Sigmoid colon (tissue), 7 donors: Measurements from ENCODE around the gene PRKRIP1. TPM values are rescaled to one million over a fixed set of nuclear protein-coding genes. Genes with fewer than 3 reads are reported as not detected.

Source experiments
- DNase-seq: peaks from one replicate; pipeline ENCODE4 v3.0.0-alpha.2; 2019
- H3K27ac ChIP-seq, 4 donors: fragments of 200-600 bp; sonication (generic); one replicate each; pipeline ENCODE4 v1.5.1; 2016 to 2019; ENCODE audit warnings: mild to moderate bottlenecking in 1 of 4
- H3K27me3 ChIP-seq, 3 donors: fragments of 200-600 bp; sonication (generic); one replicate each; pipeline ENCODE4 v1.5.1; 2019; ENCODE audit warnings: mild to moderate bottlenecking in 1 of 3
- H3K36me3 ChIP-seq, 4 donors: fragments of 200-600 bp; sonication (generic); one replicate each; pipeline ENCODE4 v1.5.1; 2016 to 2019
- H3K4me1 ChIP-seq, 4 donors: fragments of 200-600 bp; sonication (generic); one replicate each; pipeline ENCODE4 v1.5.1; 2017 to 2019
- H3K4me3 ChIP-seq, 4 donors: fragments of 200-600 bp; sonication (generic); one replicate each; pipeline ENCODE4 v1.5.1; 2017 to 2019; ENCODE audit warnings: mild to moderate bottlenecking in 2 of 4, moderate library complexity in 1 of 4
- H3K9me3 ChIP-seq, 4 donors: fragments of 200-600 bp in 3 of 4; sonication (generic) in 3 of 4; one replicate each; pipeline versions ENCODE4 v1.5.1 to v1.6.1; 2013 to 2019
- CTCF ChIP-seq, 4 experiments: fragments of 450-650 bp in 3 of 4; fragments of 200-600 bp in 1 of 4; IDR thresholded peaks; one replicate each; pipeline ENCODE4 v1.5.1; 2016 to 2019; ENCODE audit warnings: antibody characterized with exemption in 4 of 4, mild to moderate bottlenecking in 3 of 4, moderate library complexity in 2 of 4
- EP300 ChIP-seq, 4 donors: sonication (generic); formaldehyde crosslinking; IDR thresholded peaks; one replicate each; pipeline ENCODE4 v1.6.1; 2017; ENCODE audit warnings: antibody characterized with exemption in 4 of 4
- POLR2A ChIP-seq, 2 donors: fragments of 450-650 bp; IDR thresholded peaks; one replicate each; pipeline ENCODE4 v1.6.1; 2016; ENCODE audit warnings: antibody characterized with exemption in 2 of 2, mild to moderate bottlenecking in 2 of 2, moderate library complexity in 2 of 2
- POLR2AphosphoS5 ChIP-seq, 4 donors: sonication (generic); formaldehyde crosslinking; IDR thresholded peaks; one replicate each; pipeline ENCODE4 v1.6.1; 2017; ENCODE audit warnings: antibody characterized with exemption in 4 of 4
- WGBS, 2 donors: extraction: QIAGEN DNeasy Blood & Tissue Kit; methylation state at CpG; one replicate each; pipeline ENCODE4 v1.1.7; 2013; 5-methylcytosine and 5-hydroxymethylcytosine counted together
- intact Hi-C: fragments of 100-400 bp; cut with DNase I; formaldehyde crosslinking; loops from one replicate; pipeline ENCODE4 v1.15.1; 2023
- polyA plus RNA-seq, 3 donors: library from polyadenylated mRNA; stranded (reverse); fragments of 200-250 nt; gene quantifications; one replicate each; pipeline ENCODE4 v1.2.3, GENCODE V29; 2013
- total RNA-seq, 4 donors: library from RNA; depleted of rRNA; stranded (reverse); fragments of >200 nt; gene quantifications; one replicate each; pipeline ENCODE4 v1.1.0, GENCODE V29; 2016
- donor health status: healthy with polysubstance abuse.
- donor health status: Bipolar disorder and iron deficiency.
- donor health status: healthy.

The PRKRIP1 gene
- total and polyA plus RNA-seq, 7 donors, result 9.0 to 29.9 (median 24.1) TPM

GRCh38 chr7:102460467-102460866 lies 64.3 kb downstream of the PRKRIP1 start:
- intact Hi-C loops, result no loop called here
- Histone ChIP-seq H3K27me3 (no peaks in the 10 kb centered on the region), H3K9me3 (no peaks in the 10 kb centered on the region), H3K36me3 (peaks cover 7 to 41% (median 29%) of the 10 kb centered on the region in 4 donors), H3K4me3 (no peak overlapping the region), H3K4me1 (peaks cover 0 to 12% (median 11%) of the 10 kb centered on the region in 4 donors), H3K27ac (no peak overlapping the region)
- 90 to 91% methylated on average over 8 of the region's 8 CpGs for WGBS, 2 donors
- no peak for DNase-seq
- TF ChIP-seq POLR2A (IDR thresholded peaks at IDR 0.05) (no peak), CTCF (IDR thresholded peaks at IDR 0.05) (no peak), EP300 (IDR thresholded peaks at IDR 0.05) (no peak)

DNA sequence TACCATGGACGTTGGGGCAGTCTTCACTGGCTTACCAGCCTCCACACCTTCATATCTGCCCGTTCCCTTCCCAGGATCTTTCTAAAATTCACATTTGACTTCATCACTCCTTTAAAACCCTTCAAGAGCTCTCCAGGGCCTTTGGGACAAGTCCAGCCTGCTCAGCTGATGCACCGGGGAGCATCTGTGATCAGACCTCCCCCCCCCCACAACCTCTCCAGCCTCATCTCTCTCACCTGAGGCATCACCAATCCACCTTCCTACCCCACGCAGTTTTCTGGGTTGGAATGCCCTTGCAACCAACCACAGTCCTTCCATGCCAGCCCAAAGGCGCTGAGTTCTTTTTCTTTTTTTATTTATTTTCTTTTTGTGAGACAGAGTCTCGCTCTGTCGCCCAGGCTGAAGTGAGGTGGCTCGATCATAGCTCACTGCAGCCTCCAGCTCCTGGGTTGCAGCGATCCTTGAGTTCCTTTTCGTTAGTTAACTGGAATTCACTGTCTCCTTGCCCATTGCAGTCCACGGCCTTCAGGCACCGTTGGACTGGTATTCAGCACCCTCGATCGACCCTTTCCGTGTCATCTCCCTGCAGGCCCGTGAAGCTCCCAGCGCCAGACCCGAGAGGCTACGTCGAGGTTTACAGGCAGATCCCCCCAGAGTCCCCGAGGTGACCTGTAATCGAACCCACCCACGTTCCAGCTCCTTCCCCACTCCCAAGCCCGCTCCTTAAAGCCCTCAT lies 67.8 kb downstream of the PRKRIP1 start:
- Histone ChIP-seq H3K27me3 (no peaks in the 10 kb centered on the region), H3K4me1 (peaks cover 0 to 23% (median 19%) of the 10 kb centered on the region in 4 donors), H3K36me3 (peaks cover 0 to 12% (median 3%) of the 10 kb centered on the region in 4 donors), H3K27ac (peak overlapping the region; percentile 73 to 82 (median 78)), H3K4me3 (peak overlapping the region; percentile 72 to 99 (median 92)), H3K9me3 (no peaks in the 10 kb centered on the region)
- DNase-seq, result no peak
- TF ChIP-seq CTCF (IDR thresholded peaks at IDR 0.05), result no peak
- TF ChIP-seq POLR2AphosphoS5 (IDR thresholded peaks at IDR 0.05), result no peak
- no peak for TF ChIP-seq POLR2A (IDR thresholded peaks at IDR 0.05)
- no peak for TF ChIP-seq EP300 (IDR thresholded peaks at IDR 0.05)
- 9 to 15% methylated on average over 24 of the region's 24 CpGs for WGBS, 2 donors
- intact Hi-C loops, result no loop called here

GRCh38 chr7:102464577-102465280 lies 68.6 kb downstream of the PRKRIP1 start, which contains the start of the genes ALKBH4 and LRWD1:
TSS of gene ALKBH4 (minus strand) at chr7:102464863. CDS start at chr7:102464836, 27 bp downstream.
TSS of gene LRWD1 (plus strand) at chr7:102464984. CDS start at chr7:102465081, 97 bp downstream.
- Histone ChIP-seq H3K4me3 (peak within 1 kb of the TSS; percentile 72 to 99 (median 92)), H3K27ac (peak within 1 kb of the TSS; percentile 73 to 82 (median 78)), H3K27me3 (no peaks in the 10 kb centered on the region), H3K4me1 (peaks cover 0 to 23% (median 19%) of the 10 kb centered on the region in 4 donors), H3K36me3 (peaks cover 0 to 10% (median 3%) of the 10 kb centered on the region in 4 donors), H3K9me3 (no peaks in the 10 kb centered on the region)
- peak; percentile 13 to 14 for TF ChIP-seq POLR2A (IDR thresholded peaks at IDR 0.05)
- TF ChIP-seq POLR2AphosphoS5 (IDR thresholded peaks at IDR 0.05), result peak; percentile 11 to 79 (median 73)
- TF ChIP-seq CTCF (IDR thresholded peaks at IDR 0.05), result peak in 1 of 4 experiments; percentile 8
- TF ChIP-seq EP300 (IDR thresholded peaks at IDR 0.05), result no peak
- WGBS, 2 donors, result 0 to 1% methylated on average over 81 of the region's 81 CpGs
- intact Hi-C loops, result no loop called here
- DNase-seq, result peak; percentile 96

DNA sequence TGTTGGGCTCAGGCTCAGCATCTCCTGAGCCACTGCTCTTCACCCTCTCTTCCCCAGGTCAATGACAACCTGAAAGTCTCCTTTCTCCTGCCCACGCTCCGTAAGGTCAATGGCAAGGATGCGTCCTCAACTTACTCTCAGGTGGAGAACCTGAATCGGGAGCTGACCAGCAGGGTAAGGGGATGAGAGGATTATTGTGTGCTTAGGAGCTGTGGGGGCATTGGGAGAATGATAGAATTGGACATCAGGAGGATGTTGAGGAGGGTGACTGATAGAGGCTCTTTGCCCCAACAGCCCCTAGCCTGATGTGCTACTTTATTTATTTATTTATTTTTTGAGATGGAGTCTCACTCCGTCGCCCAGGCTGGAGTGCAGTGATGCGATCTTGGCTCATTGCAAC lies 69.9 kb downstream of the PRKRIP1 start:
- H3K4me1 ChIP-seq, result peaks cover 0 to 23% (median 19%) of the 10 kb centered on the region in 4 donors
- no peak for DNase-seq
- H3K27me3 ChIP-seq, result no peaks in the 10 kb centered on the region
- no peak overlapping the region for H3K27ac ChIP-seq
- no peaks in the 10 kb centered on the region for H3K9me3 ChIP-seq
- TF ChIP-seq CTCF (IDR thresholded peaks at IDR 0.05), result no peak
- no peak for TF ChIP-seq POLR2AphosphoS5 (IDR thresholded peaks at IDR 0.05)
- TF ChIP-seq POLR2A (IDR thresholded peaks at IDR 0.05), result no peak
- H3K36me3 ChIP-seq, result peaks cover 0 to 23% (median 3%) of the 10 kb centered on the region in 4 donors
- H3K4me3 ChIP-seq, result peak overlapping the region in 2 of 4 donors; percentile 72 to 93
- intact Hi-C loops, result no loop called here
- 97% methylated on average over 7 of the region's 7 CpGs for WGBS, 2 donors
